PC-9 (cell line): Measurements from ENCODE around the gene TMEM273.

Experiments
- CTCF ChIP-seq: fragments of 200-600 bp; sonication (generic); conservative IDR thresholded peaks from 2 replicates; pipeline ENCODE4 v1.6.1; 2017; ENCODE audit warnings: mixed run types, antibody characterized with exemption, mild to moderate bottlenecking, moderate library complexity
- EZH2 ChIP-seq: fragments of 200-600 bp; sonication (generic); IDR thresholded peaks from 2 replicates; pipeline ENCODE4 v1.8.0; 2017; ENCODE audit warnings: antibody characterized with exemption, low read depth

- no peak for TF ChIP-seq EZH2
- TF ChIP-seq CTCF: no peak
These were observed 73.0 kb downstream of the TMEM273 start, which contains the start of gene VSTM4 for GRCh38 chr10:49115015-49115795.
